Activated CD8-positive, alpha-beta memory T cell treated with anti-CD3 and anti-CD28 coated beads, Interleukin-2, amount 50 U/mL, for 24 hours (primary cell): ENCODE measurements around the gene LINGO3.

ENCODE experiments used
- DNase-seq: peaks from one replicate; pipeline ENCODE4 v3.0.0-alpha.2; 2020; ENCODE audit errors: extremely low read depth

LINGO3 gene

GRCh38 chr19:2305452-2306280 lies 2.3 kb downstream of the LINGO3 start:
- DNase-seq = no peak

- no peak for DNase-seq
These were observed 4.6 kb downstream of the LINGO3 start for GRCh38 chr19:2303211-2303798.

GRCh38 chr19:2302319-2303210 lies 5.4 kb downstream of the LINGO3 start:
- DNase-seq = no peak

- no peak for DNase-seq
These were observed 7.4 kb downstream of the LINGO3 start for GRCh38 chr19:2300533-2300932.

GRCh38 chr19:2296141-2296540 lies 11.8 kb downstream of the LINGO3 start:
- DNase-seq = no peak

GRCh38 chr19:2294687-2295335 lies 13.1 kb downstream of the LINGO3 start:
- DNase-seq = no peak

GRCh38 chr19:2291185-2291751 lies 16.7 kb downstream of the LINGO3 start:
- no peak for DNase-seq

- no peak for DNase-seq
These were observed 17.3 kb downstream of the LINGO3 start for GRCh38 chr19:2290441-2291184.

GRCh38 chr19:2289714-2290435 lies 18.1 kb downstream of the LINGO3 start:
- DNase-seq = no peak

GRCh38 chr19:2288818-2289713 lies 18.9 kb downstream of the LINGO3 start:
- DNase-seq = no peak

- no peak for DNase-seq
These were observed 19.6 kb downstream of the LINGO3 start for GRCh38 chr19:2288338-2288817.

- DNase-seq = no peak
These were observed 20.2 kb downstream of the LINGO3 start for GRCh38 chr19:2287585-2288337.

- DNase-seq = no peak
These were observed 21.4 kb downstream of the LINGO3 start for GRCh38 chr19:2286402-2287140.

GRCh38 chr19:2283835-2284507 lies 24.0 kb downstream of the LINGO3 start:
- no peak for DNase-seq

GRCh38 chr19:2282862-2283237 lies 25.1 kb downstream of the LINGO3 start:
- no peak for DNase-seq

GRCh38 chr19:2282062-2282861 lies 25.7 kb downstream of the LINGO3 start, which contains the start of gene PEAK3:
PEAK3 (minus strand) TSS chr19:2282175; CDS start chr19:2280931, 1,244 bp downstream.
- no peak for DNase-seq
